B cell (primary cell): ENCODE measurements around the gene GINM1. TPM values are rescaled to one million over a fixed set of nuclear protein-coding genes. Genes with fewer than 3 reads are reported as not detected.

ENCODE experiments used
- ATAC-seq: fragments of 200-7000 bp; cut with Tn5 transposase; one replicate; pipeline ENCODE4 v1.10.0; 2021; ENCODE audit warnings: low read depth, mild to moderate bottlenecking, moderate number of reproducible peaks, moderate library complexity
- CTCF ChIA-PET: fragments of 350-600 bp; sonication (Branson Sonifier 250); formaldehyde crosslinking; loops from one replicate; lab custom pipeline; 2021; ENCODE audit warnings: antibody characterized with exemption, inconsistent platforms; lab: Charles Lee
- POLR2A ChIA-PET: fragments of 350-600 bp; sonication (Branson Sonifier 250); formaldehyde crosslinking; loops from one replicate; lab custom pipeline; 2021; ENCODE audit warnings: antibody characterized with exemption; lab: Charles Lee
- DNase-seq: peaks from one replicate; pipeline ENCODE4 v3.0.0; 2013
- H2AFZ ChIP-seq: 2 replicates; pipeline ENCODE4 v1.6.1; 2012; ENCODE audit warnings: mild to moderate bottlenecking, low read depth, low read length; ENCODE audit not compliant: insufficient read depth, poor library complexity, severe bottlenecking
- H3K27ac ChIP-seq, 2 donors: 1 replicate in 1 of 2; 2 replicates in 1 of 2; pipeline ENCODE4 v1.5.1; 2012 to 2013; ENCODE audit warnings: low read length in 2 of 2, mild to moderate bottlenecking in 2 of 2, moderate library complexity in 1 of 2
- H3K27me3 ChIP-seq, 4 experiments: fragments of 200-600 bp in 1 of 4; sonication (generic) in 1 of 4; replicated peaks in 1 of 4; 1 replicate in 2 of 4; 2 replicates in 2 of 4; pipeline versions ENCODE4 v1.6.1 to v1.7.0; 2013 to 2016; ENCODE audit warnings: low read length in 3 of 4, mild to moderate bottlenecking in 2 of 4, mixed read lengths in 1 of 4, moderate library complexity in 1 of 4; ENCODE audit not compliant: insufficient read depth in 4 of 4, control insufficient read depth in 3 of 4; ENCODE audit errors: control extremely low read depth in 1 of 4
- H3K36me3 ChIP-seq, 2 experiments: replicated peaks in 1 of 2; 1 replicate in 1 of 2; 2 replicates in 1 of 2; pipeline versions ENCODE4 v1.6.1 to v1.7.1; 2013; ENCODE audit warnings: low read length in 1 of 2; ENCODE audit not compliant: insufficient read depth in 2 of 2, control insufficient read depth in 1 of 2; ENCODE audit errors: control extremely low read depth in 1 of 2, extremely low read depth in 1 of 2
- H3K4me1 ChIP-seq, 2 donors: fragments of 200-600 bp in 1 of 2; sonication (generic) in 1 of 2; 1 replicate in 1 of 2; 2 replicates in 1 of 2; pipeline versions ENCODE4 v1.5.1 to v1.6.1; 2013 to 2017; ENCODE audit warnings: low read length in 2 of 2; ENCODE audit not compliant: control insufficient read depth in 2 of 2, insufficient read depth in 2 of 2
- H3K4me2 ChIP-seq: replicated peaks from 2 replicates; pipeline ENCODE3; 2012; ENCODE audit warnings: mild to moderate bottlenecking, low read depth, low read length; ENCODE audit not compliant: poor library complexity, severe bottlenecking
- H3K4me3 ChIP-seq, 5 experiments: fragments of 200-600 bp in 1 of 5; sonication (generic) in 1 of 5; 1 replicate in 3 of 5; 2 replicates in 2 of 5; pipeline versions ENCODE4 v1.5.1 to v1.7.0; 2011 to 2016; ENCODE audit warnings: low read length in 4 of 5, mild to moderate bottlenecking in 4 of 5, low read depth in 2 of 5, control low read depth in 1 of 5, moderate library complexity in 1 of 5; ENCODE audit not compliant: insufficient read depth in 1 of 5; ENCODE audit errors: control extremely low read depth in 1 of 5, extremely low read depth in 1 of 5
- H3K79me2 ChIP-seq: fragments of 200-600 bp; sonication (generic); one replicate; pipeline ENCODE4 v1.6.0; 2016; ENCODE audit warnings: low read length; ENCODE audit not compliant: control insufficient read depth, insufficient read depth
- H3K9ac ChIP-seq: fragments of 200-600 bp; sonication (generic); 2 replicates; pipeline ENCODE4 v1.6.1; 2017; ENCODE audit warnings: mild to moderate bottlenecking, low read length, moderate library complexity
- H3K9me3 ChIP-seq, 3 donors: one replicate each; pipeline versions ENCODE4 v1.6.1 to v1.7.1; 2013; ENCODE audit warnings: low read length in 2 of 3; ENCODE audit not compliant: control insufficient read depth in 2 of 3, insufficient read depth in 1 of 3; ENCODE audit errors: control extremely low read depth in 1 of 3
- H4K20me1 ChIP-seq: 2 replicates; pipeline ENCODE4 v1.6.0; 2012; ENCODE audit warnings: mild to moderate bottlenecking, low read length; ENCODE audit not compliant: insufficient read depth, control insufficient read depth, poor library complexity, severe bottlenecking
- H3K27ac Mint-ChIP-seq: one replicate; pipeline ENCODE4 v1.8.0; 2021; ENCODE audit warnings: mixed read lengths
- H3K27me3 Mint-ChIP-seq: one replicate; pipeline ENCODE4 v1.8.0; 2021; ENCODE audit warnings: mixed read lengths
- H3K4me1 Mint-ChIP-seq: one replicate; pipeline ENCODE4 v1.8.0; 2021; ENCODE audit warnings: mixed read lengths
- H3K4me3 Mint-ChIP-seq: one replicate; pipeline ENCODE4 v1.8.0; 2021; ENCODE audit warnings: mixed read lengths
- H3K9me3 Mint-ChIP-seq: one replicate; pipeline ENCODE4 v1.8.0; 2022; ENCODE audit warnings: mixed read lengths; ENCODE audit not compliant: insufficient read depth
- CTCF ChIP-seq: fragments of 200-600 bp; IDR thresholded peaks from one replicate; pipeline ENCODE4 v1.8.0; 2022; ENCODE audit warnings: antibody characterized with exemption, mild to moderate bottlenecking
- EZH2 ChIP-seq: IDR thresholded peaks from 2 replicates; pipeline ENCODE4 v1.6.1; 2012; ENCODE audit warnings: borderline replicate concordance, low read depth, mild to moderate bottlenecking, moderate library complexity, low read length; ENCODE audit not compliant: insufficient read depth, poor library complexity, severe bottlenecking
- whole genome bisulfite sequencing: methylation state at CpG from one replicate; pipeline ENCODE4 v1.1.5; 2013; ENCODE audit warnings: missing lambda C conversion rate; ENCODE audit not compliant: insufficient coverage; 5-methylcytosine and 5-hydroxymethylcytosine counted together
- intact Hi-C: fragments of 100-400 bp; cut with micrococcal nuclease; formaldehyde crosslinking; loops from one replicate; pipeline ENCODE4 v1.10.0; 2022
- polyA plus RNA-seq: library from polyadenylated mRNA; depleted of rRNA; stranded (reverse); fragments of >200 nt; gene quantifications from 2 replicates; pipeline ENCODE4 v1.2.3, GENCODE V29; 2012
- total RNA-seq, 2 donors: library from RNA; stranded (reverse); fragments of 120-200 nt in 1 of 2; gene quantifications; 1 replicate in 1 of 2; 2 replicates in 1 of 2; pipeline versions ENCODE4 v1.2.3 to v1.2.4, GENCODE V29; 2013 to 2022

The GINM1 gene
- total and polyA plus RNA-seq, 2 donors (not counting 1 experiment from before 2014, with no cell fraction given): 14.4 to 23.0 TPM

DNA sequence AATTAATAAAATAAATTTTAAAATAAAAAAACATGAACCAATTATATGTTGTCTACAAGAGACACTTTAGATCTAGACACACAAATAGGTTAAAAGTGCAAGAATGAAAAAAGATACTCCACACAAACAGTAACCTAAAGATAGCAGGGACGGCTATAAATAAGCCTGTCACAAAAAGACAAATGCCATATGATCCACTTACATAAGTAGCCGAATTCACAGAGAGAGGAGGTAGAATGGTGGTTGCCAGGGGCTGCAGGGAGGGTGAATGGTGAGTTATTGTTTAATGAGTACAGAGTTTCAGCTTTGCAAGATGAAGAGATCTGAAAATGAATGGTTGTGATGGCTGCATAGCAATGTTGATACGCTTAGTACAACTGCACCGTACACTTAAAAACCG, 49.6 kb downstream of the GINM1 start:
- Histone ChIP-seq H3K9me3 (peaks cover 0 to 4% (median 0%) of the 10 kb centered on the region in 3 donors), H3K9ac (no peak overlapping the region), H2AFZ (no peak overlapping the region), H3K4me3 (no peak overlapping the region), H3K4me2 (no peak overlapping the region), H3K79me2 (peaks cover 5% of the 10 kb centered on the region), H3K27me3 (no peaks in the 10 kb centered on the region), H3K4me1 (no peaks in the 10 kb centered on the region), H3K36me3 (peaks cover 14 to 20% of the 10 kb centered on the region in 2 experiments), H4K20me1 (no peaks in the 10 kb centered on the region), H3K27ac (no peak overlapping the region)
- intact Hi-C loops: no loop called here
- Mint-ChIP-seq H3K27ac (no peak overlapping the region), H3K4me1 (no peaks in the 10 kb centered on the region), H3K4me3 (no peak overlapping the region), H3K27me3 (no peaks in the 10 kb centered on the region), H3K9me3 (no peaks in the 10 kb centered on the region)
- no peak for DNase-seq
- CTCF ChIA-PET: no interaction called here
- no peak for ATAC-seq
- TF ChIP-seq EZH2: no peak
- no peak for TF ChIP-seq CTCF
- WGBS: no CpG with 5 or more reads among the region's 5 CpGs
- POLR2A ChIA-PET: no interaction called here

DNA sequence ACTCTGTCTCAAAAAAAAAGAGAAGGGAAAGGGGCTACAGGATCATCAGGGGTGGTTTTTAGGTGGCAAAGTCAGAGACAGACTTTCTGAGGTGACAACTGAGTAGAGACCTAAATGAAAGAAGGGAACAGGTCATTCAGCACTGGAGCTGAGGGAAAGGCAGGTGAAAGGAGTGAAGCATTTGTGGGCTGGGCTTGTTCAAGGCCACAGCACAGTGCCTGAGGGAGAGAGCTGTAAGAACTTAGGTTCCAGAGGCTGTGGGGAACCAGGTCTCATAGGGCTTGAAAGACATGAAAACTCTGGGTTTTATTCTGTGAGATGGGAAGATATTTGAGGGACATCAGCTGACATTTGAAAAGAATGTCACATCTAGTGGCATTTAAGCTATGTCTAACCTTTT, 61.5 kb downstream of the GINM1 start:
- H3K9me3 ChIP-seq: no peaks in the 10 kb centered on the region
- peaks cover 7 to 12% of the 10 kb centered on the region in 2 donors for H3K4me1 ChIP-seq
- no peak overlapping the region for H3K27ac ChIP-seq
- no peak overlapping the region for H2AFZ ChIP-seq
- no peaks in the 10 kb centered on the region for H3K79me2 ChIP-seq
- ChIA-PET POLR2A (interaction anchor here (0.7 kb wide), 1 partner anchor 90 kb away, joined by 6 read pairs; the partner anchor contains the start of gene LATS1), CTCF (no interaction called here)
- peaks cover 6 to 11% of the 10 kb centered on the region in 2 experiments for H3K36me3 ChIP-seq
- H3K27me3 Mint-ChIP-seq: no peaks in the 10 kb centered on the region
- H3K4me1 Mint-ChIP-seq: peaks cover 16% of the 10 kb centered on the region
- H3K27me3 ChIP-seq: no peaks in the 10 kb centered on the region
- H3K4me3 ChIP-seq: no peak overlapping the region
- intact Hi-C loops: no loop called here
- H3K27ac Mint-ChIP-seq: peak overlapping the region; percentile 42
- ATAC-seq: no peak
- H3K4me3 Mint-ChIP-seq: no peak overlapping the region
- no peak overlapping the region for H3K9ac ChIP-seq
- no peak for DNase-seq
- H4K20me1 ChIP-seq: no peaks in the 10 kb centered on the region
- H3K4me2 ChIP-seq: no peak overlapping the region
- H3K9me3 Mint-ChIP-seq: no peaks in the 10 kb centered on the region
- no peak for TF ChIP-seq CTCF
- no peak for TF ChIP-seq EZH2
